NCI-H2029 treated with DMSO at 0.1 percent for 48 hours (cell line): ENCODE results near the gene HEATR5A.
"Not testable (repeated sequence)": the region's sequence is repeated elsewhere in the genome, so short reads cannot be mapped to it uniquely, and the experiment has no call there.

ENCODE experiments used
- DNase-seq: peaks from one replicate; lab custom pipeline; 2025; lab: John Stamatoyannopoulos, UW

Gene HEATR5A

GRCh38 chr14:31388687-31389413 is 31.5 kb downstream of the HEATR5A start:
- no peak for DNase-seq

GRCh38 chr14:31387091-31387490 is 33.3 kb downstream of the HEATR5A start:
- DNase-seq, result no peak

GRCh38 chr14:31386271-31386670 is 34.1 kb downstream of the HEATR5A start:
- DNase-seq, result no peak

GRCh38 chr14:31382221-31382620 is 38.1 kb downstream of the HEATR5A start:
- no peak for DNase-seq

GRCh38 chr14:31380106-31380505 is 40.2 kb downstream of the HEATR5A start:
- no peak for DNase-seq

GRCh38 chr14:31379125-31379947 is 41.0 kb downstream of the HEATR5A start:
- not testable (repeated sequence) for DNase-seq

- DNase-seq, result no peak
Observed at GRCh38 chr14:31377433-31377832, 42.9 kb downstream of the HEATR5A start.

- no peak for DNase-seq
Observed at GRCh38 chr14:31371646-31372045, 48.7 kb downstream of the HEATR5A start.

GRCh38 chr14:31363331-31364073 is 56.8 kb downstream of the HEATR5A start:
- no peak for DNase-seq

- no peak for DNase-seq
Observed at GRCh38 chr14:31362746-31363145, 57.6 kb downstream of the HEATR5A start.

- not testable (repeated sequence) for DNase-seq
Observed at GRCh38 chr14:31361761-31362160, 58.6 kb downstream of the HEATR5A start.

- no peak for DNase-seq
Observed at GRCh38 chr14:31360919-31361662, 59.3 kb downstream of the HEATR5A start.

GRCh38 chr14:31357279-31357678 is 63.1 kb downstream of the HEATR5A start:
- no peak for DNase-seq

GRCh38 chr14:31346097-31346496 is 74.3 kb downstream of the HEATR5A start:
- DNase-seq, result no peak

GRCh38 chr14:31341280-31341679 is 79.1 kb downstream of the HEATR5A start:
- DNase-seq, result no peak

GRCh38 chr14:31340297-31341063 is 79.9 kb downstream of the HEATR5A start:
- DNase-seq, result no peak

- DNase-seq, result no peak
Observed at GRCh38 chr14:31339743-31340142, 80.6 kb downstream of the HEATR5A start.

- DNase-seq, result no peak
Observed at GRCh38 chr14:31337331-31337730, 83.0 kb downstream of the HEATR5A start.

GRCh38 chr14:31336646-31337045 is 83.7 kb downstream of the HEATR5A start:
- no peak for DNase-seq

GRCh38 chr14:31331395-31331794 is 89.0 kb downstream of the HEATR5A start:
- DNase-seq, result not testable (repeated sequence)
